HUES48 (cell line): ENCODE measurements around the gene TTC33.

Experiments used
- H3K27ac ChIP-seq: one replicate; pipeline ENCODE4 v1.7.0; 2013; ENCODE audit warnings: low read depth, low read length, inconsistent platforms
- H3K27me3 ChIP-seq: 2 replicates; pipeline ENCODE4 v1.6.1; 2013; ENCODE audit warnings: mild to moderate bottlenecking, low read length; ENCODE audit not compliant: control insufficient read depth, insufficient read depth
- H3K36me3 ChIP-seq: 2 replicates; pipeline ENCODE4 v1.6.1; 2013; ENCODE audit warnings: low read length; ENCODE audit not compliant: control insufficient read depth, insufficient read depth
- H3K4me1 ChIP-seq: 2 replicates; pipeline ENCODE4 v1.6.1; 2013; ENCODE audit warnings: mild to moderate bottlenecking, low read length; ENCODE audit not compliant: control insufficient read depth, insufficient read depth
- H3K4me3 ChIP-seq: 2 replicates; pipeline ENCODE4 v1.5.1; 2013; ENCODE audit warnings: mild to moderate bottlenecking, low read depth, low read length
- H3K9ac ChIP-seq: 2 replicates; pipeline ENCODE4 v1.6.1; 2013; ENCODE audit warnings: mild to moderate bottlenecking, low read depth, low read length, moderate library complexity
- H3K9me3 ChIP-seq: 2 replicates; pipeline ENCODE4 v1.6.1; 2013; ENCODE audit warnings: low read length; ENCODE audit not compliant: control insufficient read depth, insufficient read depth

TTC33 gene

GRCh38 chr5:40491644-40492043 is 264.1 kb downstream of the TTC33 start:
- H3K4me3 ChIP-seq, result no peak overlapping the region
- no peaks in the 10 kb centered on the region for H3K9me3 ChIP-seq
- no peak overlapping the region for H3K9ac ChIP-seq
- H3K27ac ChIP-seq, result no peak overlapping the region
- H3K4me1 ChIP-seq, result peaks cover 10% of the 10 kb centered on the region; the same call in 1 of the 2 replicates
- no peaks in the 10 kb centered on the region for H3K36me3 ChIP-seq
- no peaks in the 10 kb centered on the region for H3K27me3 ChIP-seq

GRCh38 chr5:40490464-40491111 is 265.2 kb downstream of the TTC33 start:
- H3K27me3 ChIP-seq, result no peaks in the 10 kb centered on the region
- no peak overlapping the region for H3K9ac ChIP-seq
- H3K4me3 ChIP-seq, result no peak overlapping the region
- no peaks in the 10 kb centered on the region for H3K4me1 ChIP-seq
- H3K27ac ChIP-seq, result no peak overlapping the region
- H3K36me3 ChIP-seq, result no peaks in the 10 kb centered on the region
- H3K9me3 ChIP-seq, result no peaks in the 10 kb centered on the region

- no peak overlapping the region for H3K4me3 ChIP-seq
- no peak overlapping the region for H3K27ac ChIP-seq
- no peaks in the 10 kb centered on the region for H3K27me3 ChIP-seq
- H3K36me3 ChIP-seq, result no peaks in the 10 kb centered on the region
- no peaks in the 10 kb centered on the region for H3K4me1 ChIP-seq
- no peak overlapping the region for H3K9ac ChIP-seq
- no peaks in the 10 kb centered on the region for H3K9me3 ChIP-seq
These were observed 266.3 kb downstream of the TTC33 start for GRCh38 chr5:40489421-40489820.

- H3K9ac ChIP-seq, result no peak overlapping the region
- H3K27me3 ChIP-seq, result no peaks in the 10 kb centered on the region
- no peaks in the 10 kb centered on the region for H3K9me3 ChIP-seq
- H3K4me3 ChIP-seq, result no peak overlapping the region
- H3K36me3 ChIP-seq, result no peaks in the 10 kb centered on the region
- H3K27ac ChIP-seq, result no peak overlapping the region
- no peaks in the 10 kb centered on the region for H3K4me1 ChIP-seq
These were observed 269.1 kb downstream of the TTC33 start for GRCh38 chr5:40486437-40487275.

DNA sequence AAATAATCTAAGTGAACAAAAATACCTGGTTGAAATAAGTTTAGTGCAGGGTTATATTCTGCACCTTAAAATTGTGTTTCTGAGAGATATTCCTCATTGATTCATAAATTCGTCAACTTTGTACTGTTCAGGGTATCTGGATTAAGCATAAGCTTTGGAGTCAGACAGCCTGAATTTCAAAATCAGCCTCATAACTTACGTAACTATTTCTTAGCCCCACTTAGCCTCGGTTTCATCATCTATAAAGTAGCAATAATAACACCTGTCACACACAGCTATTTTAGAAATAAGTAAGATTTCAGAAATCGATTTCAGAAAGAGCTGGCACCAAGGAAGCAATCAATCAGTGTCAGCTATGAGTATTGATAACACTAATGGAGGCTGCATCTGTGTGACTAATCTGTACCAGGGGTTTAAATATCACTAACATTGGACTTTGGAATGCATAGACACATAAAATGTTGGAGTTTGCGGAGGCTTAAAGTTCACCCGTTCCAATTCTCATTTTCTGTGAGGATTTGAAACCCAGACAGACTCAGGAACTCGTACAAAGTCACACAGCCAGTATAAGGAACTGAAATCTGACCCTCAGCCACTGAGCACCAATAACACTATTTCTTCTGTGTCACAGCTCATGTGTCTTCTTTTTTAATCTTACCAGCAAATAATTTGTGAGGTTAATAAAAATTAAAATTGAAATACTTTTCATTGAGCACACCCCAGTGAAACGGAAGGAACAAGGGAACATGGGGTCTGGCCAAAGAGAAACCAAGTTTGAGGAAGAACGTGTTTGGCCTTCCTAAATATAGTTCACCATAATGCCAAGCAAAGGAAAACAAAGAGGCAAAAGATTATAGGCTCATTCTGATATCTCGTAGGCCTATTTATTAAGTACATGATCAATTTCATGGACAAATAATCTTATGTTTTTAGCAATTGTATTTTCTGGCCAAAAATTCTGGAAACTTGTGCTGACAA is 270.5 kb downstream of the TTC33 start:
- Histone ChIP-seq H3K4me3 (no peak overlapping the region), H3K27me3 (no peaks in the 10 kb centered on the region), H3K9ac (no peak overlapping the region), H3K27ac (no peak overlapping the region), H3K36me3 (no peaks in the 10 kb centered on the region), H3K4me1 (no peaks in the 10 kb centered on the region), H3K9me3 (no peaks in the 10 kb centered on the region)

DNA sequence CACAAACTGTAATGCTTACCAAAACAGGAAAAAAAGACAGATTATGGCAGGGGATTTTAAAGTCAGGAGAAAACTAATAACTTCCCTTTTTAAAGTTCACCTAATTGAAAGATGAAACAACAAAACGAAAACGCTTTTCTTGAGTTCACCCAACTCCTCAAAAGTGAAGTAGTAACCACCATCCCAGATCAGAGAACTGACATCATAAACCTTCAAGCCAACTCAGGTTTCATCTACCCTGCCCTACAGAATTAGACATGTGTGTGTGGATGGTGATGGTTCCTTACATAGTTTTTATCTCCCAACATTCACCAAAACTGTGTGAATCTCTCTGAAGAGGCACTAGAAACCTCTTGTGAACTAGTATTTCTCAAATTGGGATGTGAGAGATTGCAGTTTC is 271.3 kb downstream of the TTC33 start:
- H3K9ac ChIP-seq, result no peak overlapping the region
- no peaks in the 10 kb centered on the region for H3K4me1 ChIP-seq
- no peak overlapping the region for H3K27ac ChIP-seq
- no peaks in the 10 kb centered on the region for H3K9me3 ChIP-seq
- no peaks in the 10 kb centered on the region for H3K36me3 ChIP-seq
- H3K4me3 ChIP-seq, result no peak overlapping the region
- H3K27me3 ChIP-seq, result no peaks in the 10 kb centered on the region

GRCh38 chr5:40483316-40483715 is 272.4 kb downstream of the TTC33 start:
- Histone ChIP-seq H3K4me1 (no peaks in the 10 kb centered on the region), H3K27me3 (no peaks in the 10 kb centered on the region), H3K36me3 (no peaks in the 10 kb centered on the region), H3K4me3 (no peak overlapping the region), H3K27ac (no peak overlapping the region), H3K9ac (no peak overlapping the region), H3K9me3 (no peaks in the 10 kb centered on the region)

DNA sequence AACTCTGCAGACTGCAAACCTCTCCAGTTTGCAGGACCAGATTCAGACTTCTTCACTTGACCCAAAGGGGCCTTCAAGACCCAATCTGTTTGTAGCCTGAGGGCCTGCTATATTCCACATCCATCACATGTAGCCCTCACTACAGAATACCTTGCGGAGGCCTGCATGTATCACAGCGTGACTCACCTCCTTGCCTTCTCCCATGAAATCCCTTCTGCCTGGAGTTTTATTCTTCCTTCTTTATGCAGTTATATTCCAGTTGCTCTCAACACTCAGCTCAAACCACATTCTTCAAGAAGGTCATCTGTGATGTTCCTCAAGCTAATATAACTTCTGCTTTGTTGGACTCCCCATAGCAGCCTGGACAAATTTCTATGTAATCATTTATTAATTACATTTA is 274.5 kb downstream of the TTC33 start:
- no peaks in the 10 kb centered on the region for H3K36me3 ChIP-seq

DNA sequence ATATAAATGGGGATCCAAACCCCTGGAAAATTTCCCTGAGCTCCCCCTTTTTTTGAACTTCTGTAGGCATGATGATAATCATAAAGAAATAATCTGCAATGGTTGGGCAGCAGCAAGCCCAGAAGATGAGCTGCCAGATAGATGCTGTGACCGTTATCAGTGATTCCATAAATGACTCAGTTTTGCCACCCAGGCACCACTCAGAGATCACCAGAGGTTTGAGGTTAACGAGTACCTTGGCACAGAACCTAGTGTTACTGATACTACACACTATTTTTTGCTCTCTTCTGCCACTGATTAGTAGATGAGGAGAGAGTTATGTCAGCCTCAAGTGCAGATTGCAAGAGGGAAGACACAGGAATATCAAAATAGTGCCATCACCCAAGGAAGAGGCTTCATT is 275.4 kb downstream of the TTC33 start:
- H3K9ac ChIP-seq, result no peak overlapping the region
- H3K4me1 ChIP-seq, result no peaks in the 10 kb centered on the region
- H3K36me3 ChIP-seq, result no peaks in the 10 kb centered on the region
- H3K27me3 ChIP-seq, result no peaks in the 10 kb centered on the region
- H3K9me3 ChIP-seq, result no peaks in the 10 kb centered on the region
- no peak overlapping the region for H3K4me3 ChIP-seq
- H3K27ac ChIP-seq, result no peak overlapping the region

More for the DNA sequence above, 274.5 kb downstream of the TTC33 start:
- Histone ChIP-seq H3K4me3 (no peak overlapping the region), H3K27ac (no peak overlapping the region), H3K27me3 (no peaks in the 10 kb centered on the region), H3K4me1 (no peaks in the 10 kb centered on the region), H3K9me3 (no peaks in the 10 kb centered on the region), H3K9ac (no peak overlapping the region)

DNA sequence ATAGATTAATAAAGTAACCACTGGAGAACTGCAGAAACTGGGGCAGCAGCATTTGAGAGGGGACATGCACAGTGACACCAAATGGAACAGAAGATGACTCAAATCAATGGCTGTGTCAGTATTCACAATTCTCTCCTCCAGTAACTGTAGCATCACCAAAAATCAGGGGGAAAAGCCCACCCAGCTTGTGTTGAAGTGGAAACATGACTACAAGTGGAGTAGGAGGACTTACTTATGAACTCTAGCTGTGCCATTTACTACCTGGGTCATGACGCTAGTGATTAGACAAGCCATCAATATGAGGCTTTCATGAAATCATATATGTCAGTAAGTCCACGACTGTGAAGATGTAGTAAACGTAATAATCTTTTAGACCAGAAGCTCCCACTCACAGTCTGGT is 275.8 kb downstream of the TTC33 start:
- Histone ChIP-seq H3K9ac (no peak overlapping the region), H3K27ac (no peak overlapping the region), H3K9me3 (no peaks in the 10 kb centered on the region), H3K4me1 (no peaks in the 10 kb centered on the region), H3K27me3 (no peaks in the 10 kb centered on the region), H3K36me3 (no peaks in the 10 kb centered on the region), H3K4me3 (no peak overlapping the region)
